ENCODE measurements around the gene CEP128. TPM values are rescaled to one million over a fixed set of nuclear protein-coding genes. Genes with fewer than 3 reads are reported as not detected.

Gene CEP128
- total and polyA plus RNA-seq, 2 experiments from 2014 or later: 7.3 to 14.3 TPM

GRCh38 chr14:80973931-80974641 is 32.5 kb upstream of the CEP128 start:
- Histone ChIP-seq H3K36me3 (no peaks in the 10 kb centered on the region), H3K4me1 (ENCODE audit: low read depth) (no peaks in the 10 kb centered on the region), H3K4me3 (no peak overlapping the region), H3K27me3 (no peaks in the 10 kb centered on the region), H3K27ac (no peak overlapping the region), H3K9me3 (ENCODE audit: low read depth) (no peaks in the 10 kb centered on the region)
- peak in 1 of 2 donors; percentile 41 for DNase-seq (ENCODE audit: low read depth in 1 of 2, low spot score in 1 of 2)
- TF ChIP-seq CTCF (IDR thresholded peaks at IDR 0.05; ENCODE audit: low read depth, low read length): no peak

GRCh38 chr14:80965037-80965436 is 23.5 kb upstream of the CEP128 start:
- Histone ChIP-seq H3K27ac (no peak overlapping the region), H3K36me3 (no peaks in the 10 kb centered on the region), H3K4me3 (no peak overlapping the region), H3K4me1 (ENCODE audit: low read depth) (no peaks in the 10 kb centered on the region), H3K9me3 (ENCODE audit: low read depth) (no peaks in the 10 kb centered on the region), H3K27me3 (no peaks in the 10 kb centered on the region)
- no peak for TF ChIP-seq CTCF (IDR thresholded peaks at IDR 0.05; ENCODE audit: low read depth, low read length)
- DNase-seq (ENCODE audit: low read depth in 1 of 2, low spot score in 1 of 2): no peak

GRCh38 chr14:80959496-80959895 is 18.0 kb upstream of the CEP128 start:
- no peaks in the 10 kb centered on the region for H3K4me1 ChIP-seq (ENCODE audit: low read depth)
- H3K27ac ChIP-seq: no peak overlapping the region
- no peak overlapping the region for H3K4me3 ChIP-seq
- H3K9me3 ChIP-seq (ENCODE audit: low read depth): no peaks in the 10 kb centered on the region
- DNase-seq (ENCODE audit: low read depth in 1 of 2, low spot score in 1 of 2): no peak
- TF ChIP-seq CTCF (IDR thresholded peaks at IDR 0.05; ENCODE audit: low read depth, low read length): no peak
- no peaks in the 10 kb centered on the region for H3K36me3 ChIP-seq
- H3K27me3 ChIP-seq: peaks cover 29% of the 10 kb centered on the region

GRCh38 chr14:80958939-80959338 is 17.4 kb upstream of the CEP128 start:
- Histone ChIP-seq H3K36me3 (no peaks in the 10 kb centered on the region), H3K27ac (no peak overlapping the region), H3K27me3 (peaks cover 29% of the 10 kb centered on the region), H3K9me3 (ENCODE audit: low read depth) (no peaks in the 10 kb centered on the region), H3K4me3 (no peak overlapping the region), H3K4me1 (ENCODE audit: low read depth) (no peaks in the 10 kb centered on the region)
- DNase-seq (ENCODE audit: low read depth in 1 of 2, low spot score in 1 of 2): no peak
- no peak for TF ChIP-seq CTCF (IDR thresholded peaks at IDR 0.05; ENCODE audit: low read depth, low read length)

- Histone ChIP-seq H3K36me3 (no peaks in the 10 kb centered on the region), H3K27ac (no peak overlapping the region), H3K27me3 (peaks cover 29% of the 10 kb centered on the region), H3K4me3 (no peak overlapping the region), H3K9me3 (ENCODE audit: low read depth) (no peaks in the 10 kb centered on the region), H3K4me1 (ENCODE audit: low read depth) (no peaks in the 10 kb centered on the region)
- no peak for TF ChIP-seq CTCF (IDR thresholded peaks at IDR 0.05; ENCODE audit: low read depth, low read length)
- no peak for DNase-seq (ENCODE audit: low read depth in 1 of 2, low spot score in 1 of 2)
These were observed 16.7 kb upstream of the CEP128 start for GRCh38 chr14:80958226-80958625.
